Measurements from ENCODE around the gene KPNA6. TPM values are rescaled to one million over a fixed set of nuclear protein-coding genes. Genes with fewer than 3 reads are reported as not detected.

KPNA6 gene
- polyA plus RNA-seq, 1 donor from 2014 or later, result 17.3 TPM

DNA sequence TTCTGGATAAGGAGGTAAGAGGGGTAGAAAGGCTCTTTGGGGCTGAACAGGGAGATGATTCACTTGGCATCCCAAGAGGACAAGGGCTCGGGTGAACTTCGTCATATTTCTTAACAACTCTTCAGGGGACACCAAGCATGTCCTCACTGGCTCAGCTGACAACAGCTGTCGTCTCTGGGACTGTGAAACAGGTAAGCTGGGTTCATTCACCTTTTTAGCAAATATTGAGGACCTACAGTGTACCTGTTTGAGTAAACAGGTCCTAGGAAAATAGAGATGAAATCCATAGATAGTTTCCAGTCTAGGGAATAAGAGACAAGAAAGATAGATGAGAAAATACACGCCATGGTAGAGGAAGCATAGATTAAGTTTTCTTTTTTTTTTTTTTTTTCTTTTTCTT, 116.4 kb downstream of the KPNA6 start:
- no peaks in the 10 kb centered on the region for H3K36me3 ChIP-seq (ENCODE audit: insufficient read depth, low read length)
- H3K9ac ChIP-seq (ENCODE audit: low read length), result no peak overlapping the region
- no peaks in the 10 kb centered on the region for H3F3A ChIP-seq (ENCODE audit: insufficient read depth, low read length, poor library complexity, severe bottlenecking)
- H3K27me3 ChIP-seq (ENCODE audit: insufficient read depth, low read depth, low read length), result no peaks in the 10 kb centered on the region
- no peaks in the 10 kb centered on the region for H4K20me1 ChIP-seq (ENCODE audit: insufficient read depth)
- H3K9me2 ChIP-seq (ENCODE audit: insufficient read depth, low read length), result no peaks in the 10 kb centered on the region
- no peak overlapping the region for H2AFZ ChIP-seq (ENCODE audit: low read depth, low read length)
- H3K27ac ChIP-seq (ENCODE audit: low read length), result no peak overlapping the region
- H3K4me2 ChIP-seq (ENCODE audit: low read length), result no peak overlapping the region
- H3K79me2 ChIP-seq (replicated peaks; ENCODE audit: insufficient read depth, low read length), result peaks cover 22% of the 10 kb centered on the region
- TF ChIP-seq RAD21 (conservative IDR thresholded peaks at IDR 0.05) (no peak), MXI1 (conservative IDR thresholded peaks at IDR 0.05; ENCODE audit: poor library complexity, severe bottlenecking) (no peak)
- TF ChIP-seq, protein P1, sequence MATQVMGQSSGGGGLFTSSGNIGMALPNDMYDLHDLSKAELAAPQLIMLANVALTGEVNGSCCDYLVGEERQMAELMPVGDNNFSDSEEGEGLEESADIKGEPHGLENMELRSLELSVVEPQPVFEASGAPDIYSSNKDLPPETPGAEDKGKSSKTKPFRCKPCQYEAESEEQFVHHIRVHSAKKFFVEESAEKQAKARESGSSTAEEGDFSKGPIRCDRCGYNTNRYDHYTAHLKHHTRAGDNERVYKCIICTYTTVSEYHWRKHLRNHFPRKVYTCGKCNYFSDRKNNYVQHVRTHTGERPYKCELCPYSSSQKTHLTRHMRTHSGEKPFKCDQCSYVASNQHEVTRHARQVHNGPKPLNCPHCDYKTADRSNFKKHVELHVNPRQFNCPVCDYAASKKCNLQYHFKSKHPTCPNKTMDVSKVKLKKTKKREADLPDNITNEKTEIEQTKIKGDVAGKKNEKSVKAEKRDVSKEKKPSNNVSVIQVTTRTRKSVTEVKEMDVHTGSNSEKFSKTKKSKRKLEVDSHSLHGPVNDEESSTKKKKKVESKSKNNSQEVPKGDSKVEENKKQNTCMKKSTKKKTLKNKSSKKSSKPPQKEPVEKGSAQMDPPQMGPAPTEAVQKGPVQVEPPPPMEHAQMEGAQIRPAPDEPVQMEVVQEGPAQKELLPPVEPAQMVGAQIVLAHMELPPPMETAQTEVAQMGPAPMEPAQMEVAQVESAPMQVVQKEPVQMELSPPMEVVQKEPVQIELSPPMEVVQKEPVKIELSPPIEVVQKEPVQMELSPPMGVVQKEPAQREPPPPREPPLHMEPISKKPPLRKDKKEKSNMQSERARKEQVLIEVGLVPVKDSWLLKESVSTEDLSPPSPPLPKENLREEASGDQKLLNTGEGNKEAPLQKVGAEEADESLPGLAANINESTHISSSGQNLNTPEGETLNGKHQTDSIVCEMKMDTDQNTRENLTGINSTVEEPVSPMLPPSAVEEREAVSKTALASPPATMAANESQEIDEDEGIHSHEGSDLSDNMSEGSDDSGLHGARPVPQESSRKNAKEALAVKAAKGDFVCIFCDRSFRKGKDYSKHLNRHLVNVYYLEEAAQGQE (IDR thresholded peaks at IDR 0.05; ENCODE audit: borderline replicate concordance), result no peak
- no peaks in the 10 kb centered on the region for H3K9me3 ChIP-seq (ENCODE audit: low read length)
- no peak overlapping the region for H3K4me3 ChIP-seq (ENCODE audit: low read length)

Small RNAs within 50 kb of the gene (small RNA-seq; reads per million reads assigned to genes)
- 0.16 to 1.8 (median 1.3) reads per million in 3 experiments for gene MIR5585
- 0 reads per million in 3 experiments for gene RF00017

Other genes starting within 250 kb of the KPNA6 start
- 177 and 250 TPM in 2 replicates for gene PTP4A2, start 169.7 kb upstream of the KPNA6 start, polyA plus RNA-seq
- 210 and 214 TPM in 2 replicates for gene KHDRBS1, start 94.2 kb upstream of the KPNA6 start, polyA plus RNA-seq
- 18.1 and 21.1 TPM in 2 replicates for gene TMEM39B, start 35.1 kb upstream of the KPNA6 start, polyA plus RNA-seq
- gene TXLNA, start 71.6 kb downstream of the KPNA6 start, polyA plus RNA-seq, result 34.5 and 39.0 TPM in 2 replicates
- gene CCDC28B, start 92.5 kb downstream of the KPNA6 start, polyA plus RNA-seq, result 176 and 186 TPM in 2 replicates
- 5.6 and 7.5 TPM in 2 replicates for gene IQCC, start 97.6 kb downstream of the KPNA6 start, polyA plus RNA-seq
- not detected in 2 replicates for gene DCDC2B, start 101.0 kb downstream of the KPNA6 start, polyA plus RNA-seq
- gene TMEM234, start 114.3 kb downstream of the KPNA6 start, polyA plus RNA-seq, result 24.4 and 30.2 TPM in 2 replicates
- 158 and 174 TPM in 2 replicates for gene EIF3I, start 114.4 kb downstream of the KPNA6 start, polyA plus RNA-seq
- not detected in 2 replicates for gene FAM167B, start 139.2 kb downstream of the KPNA6 start, polyA plus RNA-seq
- not detected in 2 replicates for gene LCK, start 143.2 kb downstream of the KPNA6 start, polyA plus RNA-seq
- 60.8 and 68.6 TPM in 2 replicates for gene HDAC1, start 184.0 kb downstream of the KPNA6 start, polyA plus RNA-seq
- gene MARCKSL1, start 228.2 kb downstream of the KPNA6 start, polyA plus RNA-seq, result 694 and 739 TPM in 2 replicates

All from neural cell (in vitro differentiated cells).